HG03565 (cell line): ENCODE measurements around the gene SPINK13.
"Not testable (repeated sequence)": the region's sequence is repeated elsewhere in the genome, so short reads cannot be mapped to it uniquely, and the experiment has no call there.

Experiments
- ATAC-seq: cut with Tn5 transposase; IDR thresholded peaks from one replicate; pipeline ENCODE4 v1.9.1; 2021; ENCODE audit warnings: mild to moderate bottlenecking, moderate library complexity; ENCODE audit not compliant: unreplicated experiment

The SPINK13 gene

DNA sequence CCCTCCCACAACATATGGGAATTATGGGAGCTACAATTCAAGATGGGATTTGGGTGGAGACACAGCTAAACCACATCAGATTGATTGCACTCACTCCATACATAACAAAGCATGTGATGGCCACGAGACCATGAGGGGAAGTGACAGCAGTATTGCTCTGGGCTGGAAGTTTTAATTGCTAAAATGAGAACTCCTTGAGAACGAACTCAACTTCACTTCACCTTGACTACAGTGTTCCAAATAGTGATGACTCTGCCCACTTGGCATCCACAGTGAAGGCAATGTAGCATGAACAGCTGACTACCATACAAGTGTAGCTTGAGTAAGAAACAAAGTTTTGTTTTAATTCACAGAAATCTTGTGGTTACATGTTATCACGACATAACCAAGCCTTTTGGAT, 42.9 kb downstream of the SPINK13 start:
- ATAC-seq, result no peak

- ATAC-seq, result no peak
These were observed 43.6 kb downstream of the SPINK13 start, which contains the start of gene SPINK7 for GRCh38 chr5:148312153-148312552. Gene SPINK7, plus strand, starts transcription at chr5:148312423. Its CDS starts 61 bp downstream, at chr5:148312484.

GRCh38 chr5:148314187-148314586, 45.6 kb downstream of the SPINK13 start:
- ATAC-seq, result no peak

DNA sequence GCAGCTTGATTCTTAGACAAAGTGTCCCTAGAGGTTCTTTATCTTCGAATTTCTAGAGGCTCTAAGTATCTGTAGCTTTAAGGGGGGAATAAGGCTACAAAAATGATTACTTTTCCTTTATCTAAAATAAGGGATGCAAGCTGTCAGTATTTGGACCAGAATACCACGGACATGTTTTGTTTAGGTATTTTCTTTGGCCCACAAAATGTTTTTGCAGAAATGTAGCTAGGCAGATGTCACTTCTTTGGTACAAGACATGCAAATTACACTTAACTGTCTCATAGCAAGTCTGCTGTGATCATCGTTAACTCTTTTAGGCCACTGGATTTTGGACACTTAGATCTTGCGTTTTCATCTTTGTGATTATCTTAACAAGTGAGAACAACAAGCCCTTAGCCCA, 46.1 kb downstream of the SPINK13 start:
- ATAC-seq, result no peak

DNA sequence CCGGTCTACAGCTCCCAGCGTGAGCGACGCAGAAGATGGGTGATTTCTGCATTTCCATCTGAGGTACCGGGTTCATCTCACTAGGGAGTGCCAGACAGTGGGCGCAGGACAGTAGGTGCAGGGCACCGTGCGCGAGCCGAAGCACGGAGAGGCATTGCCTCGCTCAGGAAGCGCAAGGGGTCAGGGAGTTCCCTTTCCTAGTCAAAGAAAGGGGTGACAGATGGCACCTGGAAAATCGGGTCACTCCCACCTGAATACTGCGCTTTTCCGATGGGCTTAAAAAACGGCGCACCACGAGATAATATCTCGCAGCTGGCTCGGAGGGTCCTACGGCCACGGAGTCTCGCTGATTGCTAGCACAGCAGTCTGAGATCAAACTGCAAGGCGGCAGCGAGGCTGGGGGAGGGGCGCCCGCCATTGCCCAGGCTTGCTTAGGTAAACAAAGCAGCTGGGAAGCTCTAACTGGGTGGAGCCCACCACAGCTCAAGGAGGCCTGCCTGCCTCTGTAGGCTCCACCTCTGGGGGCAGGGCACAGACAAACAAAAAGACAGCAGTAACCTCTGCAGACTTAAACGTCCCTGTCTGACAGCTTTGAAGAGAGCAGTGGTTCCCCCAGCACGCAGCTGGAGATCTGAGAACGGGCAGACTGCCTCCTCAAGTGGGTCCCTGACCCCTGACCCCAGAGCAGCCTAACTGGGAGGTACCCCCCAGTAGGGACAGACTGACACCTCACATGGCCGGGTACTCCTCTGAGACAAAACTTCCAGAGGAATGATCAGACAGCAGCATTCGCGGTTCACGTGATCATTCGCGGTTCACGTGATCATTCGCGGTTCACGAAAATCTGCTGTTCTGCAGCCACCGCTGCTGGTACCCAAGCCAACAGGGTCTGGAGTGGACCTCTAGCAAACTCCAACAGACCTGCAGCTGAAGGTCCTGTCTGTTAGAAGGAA, 51.7 kb downstream of the SPINK13 start:
- not testable (repeated sequence) for ATAC-seq

DNA sequence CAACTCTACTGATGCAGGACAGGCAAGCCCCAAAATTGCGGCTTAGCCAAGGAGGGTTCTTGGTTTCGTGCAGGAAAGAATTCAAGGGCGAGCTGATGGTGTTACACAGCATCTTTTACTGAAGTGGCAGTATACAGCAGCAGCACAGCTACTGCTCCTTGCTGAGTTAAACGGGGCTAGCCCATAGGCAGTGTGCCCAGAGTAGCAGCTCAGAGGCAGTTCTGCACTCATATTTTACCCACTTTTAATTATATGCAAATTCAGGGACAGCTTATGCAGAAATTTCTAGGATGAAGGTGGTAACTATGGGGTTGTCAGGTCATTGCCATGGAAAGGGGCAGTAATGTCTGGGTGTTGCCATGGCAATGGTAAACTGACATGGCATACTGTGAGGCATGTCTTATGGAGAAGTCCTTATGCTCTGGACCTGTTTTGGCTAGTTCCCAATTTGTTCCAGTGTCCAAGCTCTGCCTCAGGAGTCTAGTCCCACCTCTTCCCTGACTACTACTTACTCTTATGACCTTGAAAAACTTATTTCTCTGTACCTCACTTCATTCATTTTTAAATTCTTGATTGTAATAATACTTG, 64.8 kb downstream of the SPINK13 start:
- ATAC-seq, result no peak

DNA sequence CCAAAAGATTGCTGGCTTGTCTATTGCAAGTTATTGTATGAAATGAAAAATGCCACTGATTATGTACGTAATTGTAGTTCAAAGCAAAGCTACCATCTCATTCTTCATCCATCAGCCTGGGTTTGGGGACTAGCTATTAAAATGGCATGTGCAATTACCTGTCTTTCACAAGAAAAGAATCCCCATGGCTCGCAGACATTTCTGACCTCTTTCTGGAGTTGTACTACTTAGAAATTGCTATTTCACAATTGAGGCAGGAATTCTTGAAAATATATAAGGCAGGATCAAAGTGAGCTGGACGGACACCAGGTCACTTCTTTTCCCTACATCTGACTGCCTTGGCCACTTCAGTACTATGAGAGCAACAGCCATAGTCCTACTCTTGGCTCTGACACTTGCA, 66.7 kb downstream of the SPINK13 start, which contains the start of gene SPINK9:
Gene SPINK9, plus strand, starts transcription at position 301 of the 400 bp plus-strand sequence. Its CDS starts 55 bp downstream, at position 356.
- no peak for ATAC-seq
